Raji (cell line): ENCODE results near the gene ERG.

ENCODE experiments used
- POLR2A ChIP-seq: IDR thresholded peaks from 2 replicates; pipeline ENCODE4 v1.6.1; 2011; ENCODE audit warnings: low read depth, low read length, control low read depth; ENCODE audit not compliant: insufficient read depth

The ERG gene

GRCh38 chr21:38488640-38489270 is 9.5 kb downstream of the ERG start:
- no peak for TF ChIP-seq POLR2A

GRCh38 chr21:38487901-38488639 is 10.2 kb downstream of the ERG start:
- no peak for TF ChIP-seq POLR2A

GRCh38 chr21:38486706-38487105 is 11.6 kb downstream of the ERG start:
- no peak for TF ChIP-seq POLR2A

- no peak for TF ChIP-seq POLR2A
Observed at GRCh38 chr21:38486221-38486620, 12.1 kb downstream of the ERG start.

- no peak for TF ChIP-seq POLR2A
Observed at GRCh38 chr21:38479641-38480525, 18.4 kb downstream of the ERG start.

- TF ChIP-seq POLR2A: no peak
Observed at GRCh38 chr21:38478782-38479181, 19.5 kb downstream of the ERG start.

GRCh38 chr21:38477226-38477625 is 21.1 kb downstream of the ERG start:
- TF ChIP-seq POLR2A: no peak

- TF ChIP-seq POLR2A: no peak
Observed at GRCh38 chr21:38476385-38476784, 21.9 kb downstream of the ERG start.

- TF ChIP-seq POLR2A: no peak
Observed at GRCh38 chr21:38475519-38475918, 22.8 kb downstream of the ERG start.

- TF ChIP-seq POLR2A: no peak
Observed at GRCh38 chr21:38474796-38475195, 23.5 kb downstream of the ERG start.

- no peak for TF ChIP-seq POLR2A
Observed at GRCh38 chr21:38474124-38474523, 24.2 kb downstream of the ERG start.

GRCh38 chr21:38472412-38473108 is 25.7 kb downstream of the ERG start:
- no peak for TF ChIP-seq POLR2A

- no peak for TF ChIP-seq POLR2A
Observed at GRCh38 chr21:38471766-38472165, 26.5 kb downstream of the ERG start.

- no peak for TF ChIP-seq POLR2A
Observed at GRCh38 chr21:38470755-38471154, 27.5 kb downstream of the ERG start.

GRCh38 chr21:38469642-38470041 is 28.6 kb downstream of the ERG start:
- no peak for TF ChIP-seq POLR2A
